Stimulated activated CD4-positive, alpha-beta T cell treated with anti-CD3 and anti-CD28 coated beads, TNF-alpha, amount 100 ng/mL, for 24 hours (primary cell): ENCODE measurements around the gene MYRF.

Experiments used
- DNase-seq, 3 experiments: peaks; one replicate each; pipeline ENCODE4 v3.0.0-alpha.2; 2020; ENCODE audit warnings: low read depth in 3 of 3

Gene MYRF

DNA sequence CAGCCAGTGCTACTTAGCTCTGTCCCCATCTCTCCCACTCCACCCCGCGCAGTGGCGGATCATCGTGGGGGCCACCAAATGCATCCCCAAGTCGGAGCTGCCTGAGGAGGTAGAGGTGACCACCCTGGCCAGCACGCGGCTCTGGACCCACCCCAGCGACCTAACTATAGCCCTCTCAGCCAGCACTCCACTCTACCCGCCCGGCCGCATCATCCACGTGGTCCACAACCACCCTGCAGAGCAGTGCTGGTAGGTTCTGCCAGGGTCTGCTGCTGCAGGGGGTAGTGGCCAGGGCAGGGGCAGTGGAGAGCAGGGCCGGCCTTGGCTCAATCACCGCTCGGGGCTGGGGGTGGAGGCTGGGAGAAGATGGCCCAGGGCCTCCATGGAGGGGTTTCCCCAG is 13.0 kb upstream of the MYRF start:
- DNase-seq, result no peak

- DNase-seq, result no peak
Measured at GRCh38 chr11:61739966-61740365, 12.5 kb upstream of the MYRF start.

- DNase-seq, result no peak
Measured at GRCh38 chr11:61742391-61742790, 10.0 kb upstream of the MYRF start.

DNA sequence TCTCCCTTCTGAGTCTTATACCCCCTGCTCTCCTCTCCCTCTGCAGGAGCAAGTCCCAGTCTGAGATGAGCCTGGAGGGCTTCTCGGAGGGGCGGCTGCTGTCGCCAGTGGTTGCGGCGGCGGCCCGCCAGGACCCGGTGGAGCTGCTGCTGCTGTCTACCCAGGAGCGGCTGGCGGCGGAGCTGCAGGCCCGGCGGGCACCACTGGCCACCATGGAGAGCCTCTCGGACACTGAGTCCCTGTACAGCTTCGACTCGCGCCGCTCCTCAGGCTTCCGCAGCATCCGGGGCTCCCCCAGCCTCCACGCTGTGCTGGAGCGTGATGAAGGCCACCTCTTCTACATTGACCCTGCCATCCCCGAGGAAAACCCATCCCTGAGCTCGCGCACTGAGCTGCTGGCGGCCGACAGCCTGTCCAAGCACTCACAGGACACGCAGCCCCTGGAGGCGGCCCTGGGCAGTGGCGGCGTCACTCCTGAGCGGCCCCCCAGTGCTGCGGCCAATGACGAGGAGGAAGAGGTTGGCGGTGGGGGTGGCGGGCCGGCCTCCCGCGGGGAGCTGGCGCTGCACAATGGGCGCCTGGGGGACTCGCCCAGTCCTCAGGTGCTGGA is 8.8 kb upstream of the MYRF start:
- DNase-seq, result no peak

DNA sequence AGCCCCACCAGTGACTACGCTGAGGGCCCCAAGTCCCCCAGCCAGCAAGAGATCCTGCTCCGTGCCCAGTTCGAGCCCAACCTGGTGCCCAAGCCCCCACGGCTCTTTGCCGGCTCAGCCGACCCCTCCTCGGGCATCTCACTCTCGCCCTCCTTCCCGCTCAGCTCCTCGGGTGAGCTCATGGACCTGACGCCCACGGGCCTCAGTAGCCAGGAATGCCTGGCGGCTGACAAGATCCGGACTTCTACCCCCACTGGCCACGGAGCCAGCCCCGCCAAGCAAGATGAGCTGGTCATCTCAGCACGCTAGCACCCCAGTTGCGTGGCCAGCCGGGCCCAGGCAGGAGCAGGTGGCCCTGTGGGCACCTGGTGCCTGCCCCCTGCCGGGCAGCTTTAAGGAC is 8.3 kb upstream of the MYRF start:
- no peak for DNase-seq

DNA sequence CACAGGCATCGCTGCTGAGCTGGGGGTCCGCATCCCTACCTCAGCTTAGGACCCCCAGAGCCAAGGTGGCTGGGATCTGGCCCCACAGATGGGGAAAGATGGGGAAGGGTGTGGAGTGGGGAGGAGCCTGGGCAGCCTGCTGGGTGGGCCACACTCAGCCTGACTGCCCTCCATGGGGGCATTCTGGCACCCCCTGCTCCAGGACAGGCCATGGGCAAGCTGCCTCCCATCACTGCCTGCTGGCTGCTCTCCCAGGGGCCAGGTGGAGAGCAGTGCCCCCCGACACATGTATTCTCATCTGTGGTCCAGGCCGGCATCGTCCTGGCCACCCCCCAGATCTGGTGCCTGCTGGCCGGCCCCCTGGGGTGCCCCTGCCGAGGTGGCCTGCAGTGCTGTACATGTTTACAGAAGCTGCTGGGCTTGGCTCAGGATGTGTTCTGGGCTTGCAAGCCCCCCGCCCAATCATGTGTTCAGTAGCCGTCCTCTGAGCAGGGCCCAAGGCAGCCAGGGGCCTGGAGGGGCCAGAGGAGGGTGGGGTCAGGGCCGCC is 7.8 kb upstream of the MYRF start:
- no peak for DNase-seq

- DNase-seq, result no peak
Measured at GRCh38 chr11:61745781-61746441, 6.5 kb upstream of the MYRF start.

DNA sequence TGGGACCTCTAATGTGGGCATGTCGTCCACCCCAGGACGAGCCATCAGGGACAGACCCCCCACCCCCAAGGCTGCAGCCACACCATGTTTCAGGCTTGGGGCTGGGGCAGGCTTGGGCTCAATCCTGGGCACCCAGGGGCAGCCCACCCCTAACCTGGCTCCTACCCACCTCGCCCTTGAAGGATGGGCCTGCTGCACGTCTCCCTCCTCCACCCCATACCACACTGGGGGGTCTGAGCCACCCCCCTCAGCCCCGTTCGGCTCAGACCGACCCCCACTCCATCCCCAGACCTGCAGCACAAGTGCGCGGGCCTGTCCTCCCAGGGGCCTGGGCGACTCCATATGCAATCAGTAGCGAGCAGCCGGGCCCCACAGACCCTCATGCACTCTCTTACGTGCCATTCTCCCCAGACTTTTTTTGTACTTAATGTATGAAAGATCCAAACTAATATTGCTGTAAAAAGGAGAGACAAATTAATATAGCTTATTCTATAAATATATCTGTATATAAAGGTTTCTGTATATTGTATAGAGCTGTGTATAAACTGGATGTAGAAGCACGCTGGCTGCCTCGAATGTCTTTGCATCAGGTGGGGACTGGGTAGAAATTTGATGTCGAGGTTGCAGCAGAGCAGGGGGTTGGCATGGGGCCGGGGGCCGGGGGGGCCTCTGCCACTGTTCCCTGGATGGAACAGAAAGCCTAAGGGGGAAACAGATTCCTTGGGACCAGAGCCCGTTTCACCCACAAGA is 5.8 kb upstream of the MYRF start:
- no peak for DNase-seq

DNA sequence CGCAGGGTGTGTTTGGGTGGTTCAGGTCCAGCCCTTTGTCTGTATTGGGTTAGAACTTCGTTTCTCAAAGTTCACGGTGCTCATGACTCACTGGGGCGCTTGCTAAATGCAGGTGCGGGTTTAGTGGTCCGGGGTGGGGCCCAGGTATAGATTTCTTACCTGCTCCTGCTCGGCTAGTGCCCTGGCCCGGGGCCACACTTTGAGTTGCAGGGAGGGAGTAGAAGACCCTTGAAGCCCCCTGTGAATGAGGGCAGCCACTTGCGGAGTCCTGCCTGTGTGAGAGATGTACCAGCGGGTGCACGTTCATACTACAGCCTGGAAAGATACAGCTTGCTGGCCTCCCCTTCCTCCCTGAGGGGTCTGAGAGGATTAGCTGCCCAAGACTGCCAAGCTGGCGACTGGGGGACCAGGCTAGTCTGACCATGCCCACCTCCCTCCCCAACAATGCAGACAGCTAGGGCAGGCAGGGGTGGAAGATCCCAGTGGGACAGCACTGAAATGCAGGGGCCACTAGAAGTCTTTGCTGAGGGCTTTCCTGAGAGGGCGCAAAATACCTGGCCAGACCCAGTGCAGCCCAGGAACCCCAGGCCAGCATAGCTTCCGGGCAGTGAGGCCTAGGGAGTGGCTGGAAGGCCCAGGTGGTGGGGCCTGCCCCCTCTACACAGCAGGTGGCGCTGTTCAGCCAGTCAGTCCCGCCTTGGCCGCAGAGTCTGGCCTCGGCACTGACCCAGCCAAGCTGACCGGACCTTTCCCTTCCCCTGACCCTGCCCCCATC is 5.1 kb upstream of the MYRF start:
- DNase-seq, result peak in 1 of 3 experiments; percentile 27

DNA sequence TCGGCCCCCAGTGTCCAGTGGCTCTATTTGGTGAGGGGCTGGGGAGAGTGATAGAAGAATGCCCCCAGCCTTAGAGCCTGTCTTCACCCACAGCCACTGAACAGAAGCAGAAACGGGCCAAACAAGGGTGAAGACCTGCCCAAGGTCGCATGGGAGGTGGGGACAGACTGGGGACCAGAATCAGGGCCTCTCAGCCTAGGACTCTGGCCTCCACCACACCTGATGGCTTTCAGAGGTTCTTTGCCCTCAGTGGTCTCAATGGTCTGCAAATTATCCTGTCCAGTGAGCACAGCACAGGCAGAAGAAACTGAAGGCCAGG is 4.5 kb upstream of the MYRF start:
- no peak for DNase-seq

GRCh38 chr11:61749591-61750217 is 2.7 kb upstream of the MYRF start:
- no peak for DNase-seq

DNA sequence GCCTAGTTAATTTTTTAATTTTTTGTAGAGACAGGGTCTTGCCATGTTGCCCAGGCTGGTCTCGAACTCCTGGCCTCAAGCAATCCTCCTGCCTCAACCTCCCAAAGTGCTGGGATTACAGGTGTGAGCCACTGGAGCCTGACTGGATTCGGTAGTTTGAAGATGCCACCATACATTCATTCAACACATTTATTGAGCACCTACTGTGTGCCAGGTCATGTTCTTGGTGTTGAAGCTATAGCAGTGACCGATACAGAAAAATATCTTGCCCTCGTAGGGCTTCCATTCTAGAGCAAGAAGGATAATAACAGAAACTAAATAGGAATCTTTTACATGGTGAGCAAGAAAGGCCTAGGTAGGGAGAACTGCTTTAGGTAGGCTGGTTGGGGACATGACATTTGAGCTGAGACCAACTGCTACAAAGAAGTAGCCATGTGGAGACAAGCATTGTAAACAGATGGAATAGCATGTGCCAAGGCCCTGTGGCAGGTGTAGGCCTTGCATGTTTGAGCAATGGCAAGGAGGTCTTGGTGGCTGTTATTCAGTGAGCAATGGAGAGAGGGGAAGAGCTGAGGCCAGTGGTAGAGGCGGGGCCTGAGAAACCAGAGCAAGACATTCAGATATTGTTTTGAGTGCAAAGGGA is 1.7 kb upstream of the MYRF start:
- DNase-seq, result no peak

GRCh38 chr11:61751384-61751783 is 1.1 kb upstream of the MYRF start:
- no peak for DNase-seq

- DNase-seq, result no peak
Measured at GRCh38 chr11:61752925-61753521, 587 bp downstream of the MYRF start.

DNA sequence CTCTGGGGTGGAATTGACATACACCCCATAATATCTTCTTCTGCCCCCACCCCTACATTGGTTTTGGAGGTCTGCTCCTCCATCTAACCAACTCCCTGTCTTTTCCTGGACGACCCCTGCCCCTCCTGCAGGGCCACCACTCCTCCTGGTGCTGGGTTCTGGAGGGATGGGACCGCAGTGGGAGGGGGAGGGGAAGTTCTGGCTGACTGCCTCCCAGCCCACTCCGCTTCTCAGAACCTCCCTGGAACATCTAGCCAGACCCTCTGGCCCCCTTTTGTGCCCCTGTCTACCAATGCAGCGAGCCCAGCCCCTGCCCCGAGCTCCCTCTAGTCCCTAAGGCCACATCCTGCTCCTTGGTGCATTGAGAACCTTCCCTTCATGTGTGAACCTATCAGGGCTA is 1.2 kb downstream of the MYRF start:
- no peak for DNase-seq

DNA sequence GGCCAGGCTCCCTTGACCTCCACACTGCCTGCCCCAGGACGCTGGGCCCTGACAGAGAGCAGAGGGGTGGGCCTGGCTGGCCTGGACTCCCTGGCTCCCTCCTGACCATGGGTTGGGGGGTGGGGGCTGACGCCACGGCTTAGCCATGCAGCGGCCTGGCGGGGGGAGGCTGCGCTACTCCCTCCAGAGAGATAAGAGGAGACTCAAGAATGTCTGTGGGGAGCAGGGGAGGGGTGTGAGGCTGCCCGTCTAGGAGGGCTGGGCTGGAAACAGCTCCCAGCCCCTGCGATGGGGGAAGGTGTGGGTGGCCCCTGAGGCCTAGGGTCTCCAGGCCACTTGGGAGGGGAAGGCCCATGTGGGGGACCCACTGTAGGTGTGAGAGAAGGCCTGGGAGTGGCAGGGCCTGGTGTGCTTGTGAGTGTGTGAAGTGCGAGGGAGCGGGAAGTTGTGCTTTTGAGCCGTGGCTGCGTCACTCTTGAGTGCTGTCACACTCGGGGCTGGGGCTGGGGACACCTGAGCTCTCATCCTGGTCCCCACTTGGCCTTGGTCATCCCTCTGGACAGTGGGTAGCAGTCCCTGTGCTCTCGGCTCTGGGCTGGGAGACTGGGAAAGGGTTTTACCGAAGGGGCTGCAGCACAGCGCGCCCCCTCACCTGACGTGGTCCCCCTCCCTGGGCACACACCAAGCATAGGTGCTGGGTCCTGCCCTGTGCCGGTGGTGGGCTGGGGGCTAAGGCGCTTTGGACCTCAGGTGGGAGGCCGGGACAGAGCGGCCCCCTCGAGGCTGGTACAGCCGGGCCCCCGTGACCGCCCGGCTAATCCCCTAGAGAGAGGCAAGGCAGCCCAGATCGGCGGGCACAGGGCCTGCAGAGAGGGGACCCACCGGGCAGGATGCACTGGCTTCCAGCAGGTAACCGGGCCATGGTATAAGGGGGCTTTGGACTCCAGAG is 2.4 kb downstream of the MYRF start:
- DNase-seq, result no peak

DNA sequence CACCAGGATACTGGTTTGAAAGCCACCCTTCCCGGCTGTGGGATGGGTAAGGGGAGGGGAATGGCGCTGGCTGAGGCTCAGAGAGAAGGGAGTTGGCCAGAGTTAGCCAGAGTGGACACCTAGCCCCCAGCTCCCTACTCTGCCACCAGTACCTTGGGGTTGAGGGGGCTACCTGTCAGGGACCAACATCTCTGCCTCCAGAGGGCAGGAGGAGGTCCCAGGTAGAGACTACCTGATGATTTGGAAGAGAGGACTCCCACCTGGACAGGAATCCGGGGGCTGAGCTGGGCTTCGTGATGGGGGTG is 3.7 kb downstream of the MYRF start:
- no peak for DNase-seq

- DNase-seq, result no peak
Measured at GRCh38 chr11:61756452-61757212, 4.2 kb downstream of the MYRF start.

DNA sequence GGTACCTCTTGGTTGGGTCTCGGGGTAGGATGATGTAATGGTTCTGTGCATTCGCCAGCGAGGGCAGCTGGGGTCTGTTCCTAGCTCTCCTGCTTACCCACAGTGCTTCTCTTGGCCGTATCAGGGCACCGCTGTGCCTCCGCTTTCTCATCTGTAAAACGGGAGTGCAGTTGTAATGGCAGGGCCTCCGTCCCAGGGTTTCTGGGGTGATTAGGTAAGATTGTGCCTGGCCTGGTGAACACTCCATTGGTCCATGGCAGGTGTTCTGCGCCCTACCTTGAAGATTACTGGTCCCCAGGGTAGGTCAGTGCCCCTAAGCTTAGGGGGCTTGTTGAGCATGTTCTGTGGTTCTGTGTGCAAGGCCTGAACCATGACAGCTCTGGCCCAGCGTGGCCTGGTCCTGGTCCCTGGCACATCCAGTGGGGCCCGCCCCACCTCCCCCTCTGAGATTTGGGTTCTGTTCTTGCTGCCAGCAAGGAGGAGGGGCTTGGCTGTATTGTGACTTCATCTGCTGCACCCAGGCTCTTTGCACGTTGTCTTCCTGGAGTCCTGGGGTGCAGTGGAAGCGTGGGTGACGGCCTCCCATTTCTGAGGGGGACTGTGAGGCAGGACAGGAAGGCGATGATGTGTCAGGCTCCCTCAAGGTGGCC is 4.9 kb downstream of the MYRF start:
- no peak for DNase-seq
